Fibroblast of skin of right biceps (primary cell): Measurements from ENCODE around the gene HDAC11.

Experiments
- DNase-seq: peaks from one replicate; pipeline ENCODE4 v3.0.0-alpha.2; 2013

Gene HDAC11

GRCh38 chr3:13528217-13528867, 48.2 kb downstream of the HDAC11 start:
- DNase-seq, result peak; percentile 40

GRCh38 chr3:13529196-13530112, 49.3 kb downstream of the HDAC11 start:
- DNase-seq, result no peak

- no peak for DNase-seq
Measured at GRCh38 chr3:13530241-13531009, 50.3 kb downstream of the HDAC11 start.

GRCh38 chr3:13532085-13532484, 52.0 kb downstream of the HDAC11 start:
- no peak for DNase-seq

GRCh38 chr3:13532631-13533030, 52.5 kb downstream of the HDAC11 start:
- DNase-seq, result no peak

DNA sequence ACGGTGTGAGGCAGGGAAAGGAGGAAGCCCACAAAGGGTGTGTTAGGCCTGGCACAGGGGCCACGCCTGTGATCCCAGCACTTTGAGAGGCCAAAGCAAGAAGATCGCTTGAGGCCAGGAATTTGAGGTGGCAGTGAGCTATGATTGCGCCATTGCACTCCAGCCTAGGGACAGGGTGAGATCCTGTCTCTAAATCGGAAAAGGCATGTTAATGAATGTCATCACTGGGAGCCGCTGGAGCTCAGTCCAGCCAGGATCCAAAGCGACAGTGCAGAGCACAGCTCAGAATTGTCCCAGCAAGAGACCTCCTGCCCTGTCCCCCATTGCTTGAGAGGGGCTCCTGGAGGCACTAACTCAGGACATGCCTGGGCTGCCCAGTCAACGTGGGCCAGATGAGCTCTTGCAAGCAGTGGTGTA, 53.8 kb downstream of the HDAC11 start:
- DNase-seq, result no peak

GRCh38 chr3:13535526-13535875, 55.4 kb downstream of the HDAC11 start:
- DNase-seq, result no peak

- DNase-seq, result no peak
Measured at GRCh38 chr3:13535905-13536304, 55.8 kb downstream of the HDAC11 start.

GRCh38 chr3:13536432-13536831, 56.3 kb downstream of the HDAC11 start:
- DNase-seq, result no peak

- no peak for DNase-seq
Measured at GRCh38 chr3:13536832-13537231, 56.7 kb downstream of the HDAC11 start.

GRCh38 chr3:13537244-13537908, 57.3 kb downstream of the HDAC11 start:
- DNase-seq, result no peak

GRCh38 chr3:13537909-13538296, 57.8 kb downstream of the HDAC11 start:
- DNase-seq, result peak; percentile 96

GRCh38 chr3:13538520-13539291, 58.6 kb downstream of the HDAC11 start:
- DNase-seq, result no peak

GRCh38 chr3:13539292-13539638, 59.2 kb downstream of the HDAC11 start:
- peak; percentile 71 for DNase-seq

- no peak for DNase-seq
Measured at GRCh38 chr3:13539671-13540070, 59.6 kb downstream of the HDAC11 start.

GRCh38 chr3:13540297-13540995, 60.3 kb downstream of the HDAC11 start:
- no peak for DNase-seq

DNA sequence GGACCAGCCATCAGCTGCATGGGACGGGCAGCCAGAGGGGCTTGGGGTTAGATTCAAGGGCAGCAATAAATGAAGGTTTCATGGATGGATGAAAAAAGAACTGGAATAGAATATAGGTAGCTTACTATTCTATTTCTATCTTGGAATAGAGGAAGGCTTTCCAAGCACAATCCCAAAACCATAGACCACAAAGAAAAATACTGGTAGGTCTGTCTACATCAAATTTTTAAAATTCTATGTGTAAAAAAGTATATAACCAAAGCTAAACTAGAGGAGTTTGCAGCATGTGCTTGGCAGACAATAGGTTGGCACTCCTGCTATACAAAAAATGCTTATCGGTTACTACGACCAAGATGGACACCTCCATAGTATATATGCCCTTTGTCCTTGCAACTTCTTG, 61.6 kb downstream of the HDAC11 start:
- peak; percentile 43 for DNase-seq

GRCh38 chr3:13542142-13542541, 62.0 kb downstream of the HDAC11 start:
- no peak for DNase-seq

- DNase-seq, result peak; percentile 94
Measured at GRCh38 chr3:13543253-13543652, 63.1 kb downstream of the HDAC11 start.

DNA sequence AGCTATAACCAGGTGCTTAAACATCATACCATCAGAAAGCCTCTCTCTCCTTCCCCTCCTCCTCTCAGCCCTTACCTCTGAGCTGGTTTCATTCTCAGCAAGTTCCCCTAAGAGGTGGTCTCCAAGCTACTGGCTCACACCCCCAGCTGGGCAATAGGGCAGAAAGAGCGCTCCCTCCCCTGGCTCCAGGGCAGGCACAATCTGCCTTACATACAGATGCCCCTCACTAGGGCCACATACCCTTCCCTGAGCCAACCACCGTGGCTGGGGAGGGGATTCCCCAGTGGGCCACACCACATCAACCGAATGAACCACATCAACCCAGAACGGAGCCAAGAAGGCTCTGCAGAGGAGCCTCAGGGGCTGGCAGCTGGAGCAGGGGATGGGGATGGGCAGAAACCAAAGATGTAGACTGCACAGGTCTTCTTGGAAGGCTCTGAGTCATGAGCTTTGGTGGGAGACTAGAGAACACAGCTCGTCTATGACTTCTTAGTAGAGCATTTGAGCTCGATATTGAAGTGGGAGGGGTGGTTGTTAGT, 64.3 kb downstream of the HDAC11 start:
- DNase-seq, result peak; percentile 94

- DNase-seq, result no peak
Measured at GRCh38 chr3:13544951-13545651, 65.0 kb downstream of the HDAC11 start.
